OCI-LY7 (cell line): ENCODE results near the gene PLCXD3.

Experiments used
- CTCF ChIP-seq: fragments of 200-600 bp; sonication (generic); conservative IDR thresholded peaks from 2 replicates; pipeline ENCODE4 v1.5.1; 2014; ENCODE audit warnings: mild to moderate bottlenecking, antibody characterized with exemption, low read length, moderate library complexity, mixed read lengths
- EZH2phosphoT487 ChIP-seq: fragments of 200-600 bp; sonication (generic); IDR thresholded peaks from 2 replicates; pipeline ENCODE4 v1.6.1; 2018; ENCODE audit warnings: low read depth, borderline replicate concordance, mild to moderate bottlenecking, mixed run types, antibody characterized with exemption, low read length, moderate library complexity, mixed read lengths

GRCh38 chr5:41414598-41414997 lies 95.8 kb downstream of the PLCXD3 start:
- TF ChIP-seq CTCF = no peak
- TF ChIP-seq EZH2phosphoT487 = no peak
